ENCODE measurements around the gene THRSP. TPM values are rescaled to one million over a fixed set of nuclear protein-coding genes. Genes with fewer than 3 reads are reported as not detected.

Gene THRSP
- total RNA-seq, 1 experiment from 2014 or later, result not detected

GRCh38 chr11:78069465-78069864 lies 5.8 kb downstream of the THRSP start:
- Histone ChIP-seq H2BK120ac (ENCODE audit: low read depth, low read length, poor library complexity, severe bottlenecking) (no peak overlapping the region), H2BK15ac (ENCODE audit: low read depth, low read length) (no peak overlapping the region), H3K4ac (ENCODE audit: low read depth, low read length) (no peak overlapping the region), H3K14ac (ENCODE audit: insufficient read depth, low read length) (no peak overlapping the region), H3K27me3 (ENCODE audit: insufficient read depth, low read length) (no peaks in the 10 kb centered on the region), H3K9me3 (ENCODE audit: control insufficient read depth, low read depth, low read length) (no peaks in the 10 kb centered on the region), H2BK5ac (ENCODE audit: insufficient read length, low read length) (no peak overlapping the region), H4K5ac (ENCODE audit: insufficient read length, low read depth, low read length) (no peak overlapping the region), H3T11ph (ENCODE audit: low read length) (no peak overlapping the region), H3K9ac (ENCODE audit: extremely low read depth, insufficient read length, low read length) (no peak overlapping the region), H3K23me2 (ENCODE audit: insufficient read length, low read depth, low read length, poor library complexity, severe bottlenecking) (no peaks in the 10 kb centered on the region), H2BK20ac (ENCODE audit: low read depth, low read length, poor library complexity, severe bottlenecking) (no peak overlapping the region), H3K4me2 (ENCODE audit: insufficient read depth, insufficient read length, low read length) (no peak overlapping the region), H3K18ac (ENCODE audit: insufficient read length, low read depth, low read length) (no peak overlapping the region), H3K79me1 (ENCODE audit: insufficient read depth, low read depth, low read length, poor library complexity, severe bottlenecking) (no peaks in the 10 kb centered on the region), H3K23ac (ENCODE audit: insufficient read length, low read depth, low read length) (no peak overlapping the region), H3K4me1 (ENCODE audit: insufficient read depth, low read length) (no peaks in the 10 kb centered on the region), H2AK5ac (ENCODE audit: insufficient read length, low read length) (no peak overlapping the region), H4K20me1 (ENCODE audit: control insufficient read depth, insufficient read depth, insufficient read length) (no peaks in the 10 kb centered on the region), H3K79me2 (ENCODE audit: insufficient read depth, low read length) (peaks cover 1% of the 10 kb centered on the region; the same call in 1 of the 2 replicates), H3K56ac (ENCODE audit: insufficient read length, low read depth, low read length) (no peak overlapping the region), H2AFZ (ENCODE audit: low read length) (no peak overlapping the region), H2BK12ac (ENCODE audit: insufficient read length, low read depth, low read length) (no peak overlapping the region), H4K91ac (ENCODE audit: insufficient read length, low read depth, low read length) (no peak overlapping the region), H3K27ac (ENCODE audit: insufficient read length, low read depth, low read length) (no peak overlapping the region), H4K8ac (replicated peaks; ENCODE audit: insufficient read length, low read depth, low read length) (no peak overlapping the region)
- WGBS (ENCODE audit: extremely low coverage, insufficient read length, low lambda C conversion rate), result no CpG with 5 or more reads among the region's 2 CpGs
- no peaks in the 10 kb centered on the region for H3K9me3 Mint-ChIP-seq
- TF ChIP-seq CTCF (conservative IDR thresholded peaks at IDR 0.05), result no peak
- H3K27me3 Mint-ChIP-seq (ENCODE audit: low read depth), result no peaks in the 10 kb centered on the region
- peaks cover 21 to 50% (median 50%) of the 10 kb centered on the region in 3 experiments; a peak in 6 of 7 replicates for H3K36me3 Mint-ChIP-seq (ENCODE audit: insufficient read depth in 1 of 3, low read depth in 3 of 3)
- no peaks in the 10 kb centered on the region for H3K4me1 Mint-ChIP-seq
- no peak overlapping the region for H3K27ac Mint-ChIP-seq
- H3K4me3 Mint-ChIP-seq, result no peak overlapping the region
- DNase-seq, result no peak

Measured in H9 (cell line).